Heart left ventricle (tissue), 16 donors: ENCODE results near the gene TSC22D4. TPM values are rescaled to one million over a fixed set of nuclear protein-coding genes. Genes with fewer than 3 reads are reported as not detected.
A peak's percentile ranks its signal among the peaks of the same experiment; 100 is the strongest.
"Not testable (repeated sequence)": the region's sequence is repeated elsewhere in the genome, so short reads cannot be mapped to it uniquely, and the experiment has no call there.

Experiments used
- ATAC-seq, 4 donors: fragments of 200-7000 bp; cut with Tn5 transposase; one replicate each; pipeline ENCODE4 v1.9.1; 2020 to 2022; ENCODE audit warnings: moderate library complexity in 4 of 4, mild to moderate bottlenecking in 3 of 4, moderate number of reproducible peaks in 1 of 4
- DNase-seq, 5 donors: peaks; one replicate each; pipeline ENCODE4 v3.0.0-alpha.2; 2020
- H3K27ac ChIP-seq, 12 donors: fragments of 200-600 bp; sonication (generic) in 4 of 12; one replicate each; pipeline versions ENCODE4 v1.5.0 to v1.8.0; 2016 to 2022; ENCODE audit warnings: mild to moderate bottlenecking in 2 of 12
- H3K27me3 ChIP-seq, 9 donors: fragments of 200-600 bp; sonication (generic) in 2 of 9; one replicate each; pipeline versions ENCODE4 v1.5.1 to v1.8.0; 2016 to 2022; ENCODE audit warnings: mild to moderate bottlenecking in 3 of 9
- H3K36me3 ChIP-seq, 9 donors: fragments of 200-600 bp; sonication (generic) in 2 of 9; one replicate each; pipeline versions ENCODE4 v1.5.0 to v1.8.0; 2018 to 2022; ENCODE audit warnings: mild to moderate bottlenecking in 2 of 9
- H3K4me1 ChIP-seq, 12 donors: fragments of 200-600 bp; sonication (generic) in 4 of 12; one replicate each; pipeline versions ENCODE4 v1.5.0 to v1.8.0; 2016 to 2022; ENCODE audit warnings: mild to moderate bottlenecking in 3 of 12
- H3K4me3 ChIP-seq, 12 donors: fragments of 200-600 bp; sonication (generic) in 4 of 12; one replicate each; pipeline versions ENCODE4 v1.5.0 to v1.8.0; 2017 to 2022; ENCODE audit warnings: mild to moderate bottlenecking in 9 of 12, moderate library complexity in 4 of 12
- H3K9me3 ChIP-seq, 12 donors: fragments of 200-600 bp; sonication (generic) in 4 of 12; one replicate each; pipeline versions ENCODE4 v1.5.0 to v1.8.0; 2016 to 2022; ENCODE audit warnings: mild to moderate bottlenecking in 1 of 12
- CTCF ChIP-seq, 12 donors: fragments of 200-600 bp; sonication (generic) in 4 of 12; IDR thresholded peaks; one replicate each; pipeline versions ENCODE4 v1.5.0 to v1.8.0; 2018 to 2022; ENCODE audit warnings: antibody characterized with exemption in 12 of 12, mild to moderate bottlenecking in 5 of 12
- POLR2A ChIP-seq, 2 donors: fragments of 450-650 bp; IDR thresholded peaks; one replicate each; pipeline ENCODE4 v1.6.1; 2017; ENCODE audit warnings: antibody characterized with exemption in 2 of 2, mild to moderate bottlenecking in 2 of 2, moderate library complexity in 2 of 2
- WGBS, 4 donors: extraction: QIAGEN DNeasy Blood & Tissue Kit in 2 of 4; methylation state at CpG; one replicate each; pipeline versions ENCODE4 v1.1.5 to v1.1.7; 2013 to 2018; 5-methylcytosine and 5-hydroxymethylcytosine counted together
- intact Hi-C, 10 donors: fragments of 100-400 bp; cut with DNase I; formaldehyde crosslinking; loops; one replicate each; pipeline versions ENCODE4 v1.11.1 to v1.14.2; 2022
- polyA plus RNA-seq, 2 donors: library from polyadenylated mRNA; stranded (reverse); fragments of 200-250 nt; gene quantifications; one replicate each; pipeline ENCODE4 v1.2.3, GENCODE V29; 2013
- total RNA-seq, 9 donors: library from RNA; depleted of rRNA in 2 of 9; stranded (reverse); fragments of >200 nt in 2 of 9; fragmentation: NEBNext Ultra II Directional in 3 of 9; extraction: Animal tissue kit (Norgen Biotek cat#: 25700) in 3 of 9; gene quantifications; one replicate each; pipeline versions ENCODE4 v1.1.0 to v1.2.4, GENCODE V29; 2016 to 2023
- donor health status: ischemic (EF 13 %, LVEDD 7.1; RV severe dilation, severe dysfunction).
- donor health status: healthy with polysubstance abuse.
- donor health status: DM: no; HTN: yes; CAD: no.
- donor health status: DM: no; HTN: no; CAD: no.
- donor health status: ischemic (EF 25% LVEDD 6.9; RV normal size, moderate dysfunction).
- donor health status: ischemic (EF 25% LVEDD 5.7; RV mildly dilated, moderate dysfunction).
- donor health status: healthy.
- donor health status: DM: yes; HTN: yes; CAD: no.
- donor health status: ischemic (EF 35%, LVEDD 5.7; RV mildly dilated, moderate dysfunction).
- donor health status: nonischemic (EF 11% LVEDD 7.7; RV severe dilation, severe dysfunction).
- donor health status: DM: yes; HTN: yes; CAD: no.
- donor health status: PGD.
- donor health status: ischemic (EF 29% LVEDD 5.4; RV normal size, mild dysfunction).
- donor health status: nonischemic (EF 23%, LVEDD 6.1; RV moderate dilation, normal function).

TSC22D4 gene
- total and polyA plus RNA-seq, 11 donors, result 41.8 to 55.5 (median 47.0) TPM

- intact Hi-C loops, result no loop called here
- no peak for ATAC-seq
- no peak overlapping the region for H3K27ac ChIP-seq
- H3K27me3 ChIP-seq, result no peaks in the 10 kb centered on the region
- no peak for DNase-seq
- no peak overlapping the region for H3K4me3 ChIP-seq
- no peak for TF ChIP-seq POLR2A (IDR thresholded peaks at IDR 0.05)
- H3K9me3 ChIP-seq, result no peaks in the 10 kb centered on the region
- whole genome bisulfite sequencing, 4 donors, result 83 to 93% (median 91%) methylated on average over 11 to 14 of the region's 14 CpGs
- peaks cover 0 to 11% (median 4%) of the 10 kb centered on the region in 9 donors for H3K36me3 ChIP-seq
- H3K4me1 ChIP-seq, result no peaks in the 10 kb centered on the region
These were observed 22.5 kb downstream of the TSC22D4 start for GRCh38 chr7:100456562-100456961.

GRCh38 chr7:100455206-100455605 lies 23.8 kb downstream of the TSC22D4 start:
- 90 to 95% (median 91%) methylated on average over 3 of the region's 3 CpGs for WGBS, 4 donors
- no peak for ATAC-seq
- TF ChIP-seq CTCF (IDR thresholded peaks at IDR 0.05) (no peak), POLR2A (IDR thresholded peaks at IDR 0.05) (no peak)

GRCh38 chr7:100453854-100454253 lies 25.2 kb downstream of the TSC22D4 start:
- H3K27me3 ChIP-seq, H3K4me3 ChIP-seq, H3K27ac ChIP-seq, H3K36me3 ChIP-seq, DNase-seq, ATAC-seq, H3K9me3 ChIP-seq, intact Hi-C loops: not testable (repeated sequence)
- H3K4me1 ChIP-seq, result peaks cover 0 to 13% (median 1%) of the 10 kb centered on the region in 12 donors
- WGBS, 4 donors, result 92 to 98% (median 96%) methylated on average over 8 of the region's 8 CpGs

More at GRCh38 chr7:100455206-100455605, 23.8 kb downstream of the TSC22D4 start:
- no peak overlapping the region for H3K4me3 ChIP-seq
- no peaks in the 10 kb centered on the region for H3K9me3 ChIP-seq
- H3K27me3 ChIP-seq, result no peaks in the 10 kb centered on the region
- intact Hi-C loops, result no loop called here
- peaks cover 0 to 5% (median 0%) of the 10 kb centered on the region in 9 donors for H3K36me3 ChIP-seq
- DNase-seq, result no peak
- peaks cover 0 to 8% (median 0%) of the 10 kb centered on the region in 12 donors for H3K4me1 ChIP-seq
- no peak overlapping the region for H3K27ac ChIP-seq

- Histone ChIP-seq H3K27me3 (no peaks in the 10 kb centered on the region), H3K27ac (no peak overlapping the region), H3K4me3 (no peak overlapping the region), H3K4me1 (peaks cover 0 to 13% (median 1%) of the 10 kb centered on the region in 12 donors), H3K9me3 (no peaks in the 10 kb centered on the region), H3K36me3 (no peaks in the 10 kb centered on the region)
- DNase-seq, result no peak
- no peak for ATAC-seq
- TF ChIP-seq POLR2A (IDR thresholded peaks at IDR 0.05) (no peak), CTCF (IDR thresholded peaks at IDR 0.05) (no peak)
- intact Hi-C loops, result no loop called here
- WGBS, 4 donors, result 88 to 94% (median 92%) methylated on average over 3 of the region's 3 CpGs
These were observed 26.5 kb downstream of the TSC22D4 start for GRCh38 chr7:100452513-100452912.

GRCh38 chr7:100449190-100449795 lies 29.7 kb downstream of the TSC22D4 start:
- WGBS, 4 donors, result 87 to 92% (median 90%) methylated on average over 13 of the region's 13 CpGs
- Histone ChIP-seq H3K4me1 (peaks cover 0 to 32% (median 9%) of the 10 kb centered on the region in 12 donors), H3K27ac (peak overlapping the region in 5 of 12 donors; percentile 85 to 97 (median 90)), H3K9me3 (no peaks in the 10 kb centered on the region), H3K27me3 (no peaks in the 10 kb centered on the region), H3K36me3 (no peaks in the 10 kb centered on the region), H3K4me3 (peak overlapping the region in 4 of 12 donors; percentile 60 to 82 (median 66))
- intact Hi-C loops, result no loop called here
- DNase-seq (peak in 1 of 5 donors; percentile 18), ATAC-seq (no peak)
- TF ChIP-seq CTCF (IDR thresholded peaks at IDR 0.05), result no peak
- TF ChIP-seq POLR2A (IDR thresholded peaks at IDR 0.05), result no peak

GRCh38 chr7:100447363-100447762 lies 31.7 kb downstream of the TSC22D4 start:
- H3K36me3 ChIP-seq, intact Hi-C loops, H3K4me3 ChIP-seq, H3K27ac ChIP-seq, H3K27me3 ChIP-seq, H3K9me3 ChIP-seq, ATAC-seq: not testable (repeated sequence)
- DNase-seq, result peak in 1 of 5 donors; percentile 3
- WGBS, 4 donors, result 85 to 98% (median 97%) methylated on average over 8 of the region's 8 CpGs
- peaks cover 0 to 43% (median 17%) of the 10 kb centered on the region in 12 donors for H3K4me1 ChIP-seq
